HG02870 (cell line): Measurements from ENCODE around the gene PI4KA.
"Not testable (repeated sequence)": the region's sequence is repeated elsewhere in the genome, so short reads cannot be mapped to it uniquely, and the experiment has no call there.

Experiments
- ATAC-seq: cut with Tn5 transposase; IDR thresholded peaks from one replicate; pipeline ENCODE4 v1.9.1; 2021; ENCODE audit warnings: mild to moderate bottlenecking, moderate library complexity; ENCODE audit not compliant: unreplicated experiment

PI4KA gene

DNA sequence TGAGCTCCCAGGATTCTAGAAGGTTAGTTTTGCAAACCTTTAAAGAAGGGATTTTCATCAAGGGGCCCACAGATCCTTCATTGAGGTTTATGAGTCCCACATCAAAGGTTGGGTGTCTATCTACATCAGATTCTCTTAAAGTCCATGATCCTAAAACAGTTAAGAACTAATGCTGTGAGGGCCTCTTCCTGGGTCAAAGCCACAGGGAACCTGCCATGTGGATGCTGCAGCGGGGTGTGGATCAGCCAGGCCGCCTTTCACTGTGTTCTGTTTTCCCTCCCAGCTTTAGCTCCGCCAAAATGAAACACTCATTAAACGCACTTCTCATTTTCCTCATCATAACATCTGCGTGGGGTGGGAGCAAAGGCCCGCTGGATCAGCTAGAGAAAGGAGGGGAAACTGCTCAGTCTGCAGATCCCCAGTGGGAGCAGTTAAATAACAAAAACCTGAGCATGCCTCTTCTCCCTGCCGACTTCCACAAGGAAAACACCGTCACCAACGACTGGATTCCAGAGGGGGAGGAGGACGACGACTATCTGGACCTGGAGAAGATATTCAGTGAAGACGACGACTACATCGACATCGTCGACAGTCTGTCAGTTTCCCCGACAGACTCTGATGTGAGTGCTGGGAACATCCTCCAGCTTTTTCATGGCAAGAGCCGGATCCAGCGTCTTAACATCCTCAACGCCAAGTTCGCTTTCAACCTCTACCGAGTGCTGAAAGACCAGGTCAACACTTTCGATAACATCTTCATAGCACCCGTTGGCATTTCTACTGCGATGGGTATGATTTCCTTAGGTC lies 79.4 kb downstream of the PI4KA start:
- no peak for ATAC-seq

GRCh38 chr22:20777420-20778177 lies 81.0 kb downstream of the PI4KA start:
- ATAC-seq = no peak

DNA sequence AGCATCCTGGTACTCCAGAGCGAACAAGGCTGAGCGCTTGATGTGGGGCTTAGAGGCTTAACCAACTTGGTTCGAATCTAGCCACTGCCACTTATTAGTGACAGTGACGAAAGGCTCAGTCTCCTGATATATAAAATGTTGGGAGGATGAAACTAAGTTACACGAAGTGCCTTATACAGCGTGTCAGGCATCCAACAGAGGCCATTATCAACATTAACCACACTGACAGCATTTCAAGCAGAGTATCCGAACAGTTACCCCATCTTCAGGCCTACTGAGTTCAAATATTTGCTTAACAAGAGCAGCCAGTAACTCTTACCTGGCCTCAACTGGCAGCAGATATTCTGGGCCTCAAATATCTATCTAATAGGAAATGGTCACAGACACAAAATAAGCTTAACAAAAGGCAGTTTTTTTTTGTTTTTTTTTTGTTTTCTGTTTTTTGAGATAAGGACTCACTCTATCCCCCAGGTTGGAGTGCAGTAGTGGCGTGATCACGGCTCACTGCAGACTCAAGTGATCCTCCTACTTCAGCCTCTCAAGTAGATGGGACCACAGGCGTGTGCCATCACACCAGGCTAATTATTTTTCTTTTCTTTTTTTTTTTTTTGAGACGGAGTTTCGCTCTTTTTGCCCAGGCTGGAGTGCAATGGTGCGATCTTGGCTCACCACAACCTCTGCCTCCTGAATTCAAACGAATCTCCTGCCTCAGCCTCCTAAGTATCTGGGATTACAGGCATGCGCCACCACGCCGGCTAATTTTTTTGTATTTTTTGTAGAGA lies 81.8 kb downstream of the PI4KA start:
- no peak for ATAC-seq

DNA sequence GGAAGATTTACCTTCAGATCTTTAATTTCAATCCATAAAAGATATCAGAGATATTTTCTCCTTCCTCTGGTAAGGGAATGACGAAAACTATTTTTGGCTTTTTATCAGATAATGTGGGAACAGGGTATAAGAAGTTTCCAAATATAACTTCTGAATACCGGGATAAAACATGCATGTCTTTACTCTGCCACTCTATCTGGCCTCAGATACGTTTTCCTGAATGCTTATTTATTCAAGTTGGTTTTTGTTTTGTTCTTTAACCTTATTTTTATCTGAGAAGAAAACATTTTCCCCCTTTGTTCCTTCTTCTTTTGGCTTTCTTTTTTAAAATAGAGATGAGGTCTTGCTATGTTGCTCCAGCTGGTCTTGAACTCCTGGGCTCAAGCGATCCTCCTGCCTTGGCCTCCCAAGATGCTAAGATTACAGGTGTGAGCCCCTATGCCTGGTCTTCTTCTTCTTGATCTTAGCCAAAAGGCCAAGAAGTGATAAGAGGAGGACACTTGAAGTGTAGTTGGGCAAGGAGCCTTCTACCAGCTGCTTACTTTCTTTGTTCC lies 83.2 kb downstream of the PI4KA start:
- ATAC-seq = no peak

DNA sequence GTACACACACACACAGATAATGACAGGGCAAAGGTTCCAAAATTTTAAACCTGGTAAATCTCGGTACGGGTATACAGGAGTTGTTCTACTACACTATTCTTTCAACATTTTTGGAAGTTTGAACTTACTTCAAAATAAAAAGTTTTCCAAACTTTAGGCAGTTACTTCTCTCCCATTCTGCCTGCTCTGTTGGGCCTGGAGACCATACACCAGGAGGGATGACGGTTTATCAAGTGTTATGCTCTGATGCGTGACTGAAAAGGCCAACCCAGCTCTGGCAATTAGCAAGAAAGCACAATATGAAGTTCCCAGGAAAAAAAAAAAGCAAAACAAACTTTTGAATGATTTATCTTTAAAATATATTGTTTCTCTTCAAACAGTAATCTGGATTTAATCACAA lies 83.7 kb downstream of the PI4KA start:
- no peak for ATAC-seq

GRCh38 chr22:20773793-20774212 lies 84.8 kb downstream of the PI4KA start, which contains the start of gene SERPIND1:
Gene SERPIND1 (plus strand): TSS chr22:20774113. CDS start chr22:20779313, 5,200 bp downstream.
- ATAC-seq = no peak

- ATAC-seq = no peak
Observed at GRCh38 chr22:20771918-20772625, 86.5 kb downstream of the PI4KA start.

DNA sequence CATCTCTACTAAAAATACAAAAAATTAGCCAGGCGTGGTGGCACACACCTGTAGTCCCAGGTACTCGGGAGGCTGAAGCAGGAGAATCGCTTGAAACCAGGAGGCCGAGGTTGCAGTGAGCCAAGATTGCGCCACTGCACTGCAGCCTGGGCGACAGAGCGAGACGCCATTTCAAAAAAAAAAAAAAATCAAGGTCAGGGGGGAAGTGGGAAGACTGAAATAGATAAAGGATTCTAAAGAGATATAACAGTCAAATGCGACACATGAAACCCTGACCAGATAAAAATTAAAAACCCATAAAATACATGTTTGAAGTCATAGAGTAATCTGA lies 89.2 kb downstream of the PI4KA start:
- not testable (repeated sequence) for ATAC-seq

DNA sequence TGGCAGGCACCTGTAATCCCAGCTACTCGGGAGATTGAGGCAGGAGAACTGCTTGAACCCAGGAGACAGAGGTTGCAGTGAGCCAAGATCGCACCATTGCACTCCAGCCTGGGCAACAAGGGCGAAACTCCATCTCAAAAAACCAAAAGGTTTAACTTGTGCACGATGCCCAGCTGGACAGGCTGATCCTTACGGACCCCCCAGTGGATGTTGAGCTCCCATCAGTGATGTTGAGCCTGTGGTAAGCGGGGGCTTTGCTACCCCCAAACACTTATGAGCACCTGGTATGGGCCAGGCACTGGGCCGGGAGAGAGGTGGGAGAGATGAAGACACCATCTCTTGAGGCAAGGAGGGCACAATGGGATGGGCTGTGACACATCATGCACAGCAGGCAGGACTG lies 92.1 kb downstream of the PI4KA start:
- no peak for ATAC-seq

DNA sequence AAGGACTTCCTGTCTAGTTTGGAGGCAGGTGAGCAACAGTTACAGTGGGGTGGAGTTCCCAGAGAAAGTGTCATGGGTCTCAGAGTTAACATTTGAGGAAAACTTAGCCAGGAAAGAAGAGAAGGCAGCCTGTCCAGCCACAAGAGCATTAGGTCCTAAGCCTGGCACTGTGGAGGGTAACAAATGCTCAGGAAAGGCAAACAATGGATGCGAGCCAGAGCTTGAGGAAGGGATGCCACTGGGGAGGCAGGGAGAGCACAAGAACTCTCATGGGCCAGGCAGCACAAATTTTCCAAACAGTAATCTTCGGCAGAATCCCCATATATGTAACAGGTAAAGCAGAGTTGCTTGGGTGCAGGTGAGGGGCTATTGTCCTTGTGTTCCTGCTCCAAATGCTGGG lies 92.7 kb downstream of the PI4KA start:
- no peak for ATAC-seq

- no peak for ATAC-seq
Observed at GRCh38 chr22:20764729-20765128, 93.9 kb downstream of the PI4KA start.

DNA sequence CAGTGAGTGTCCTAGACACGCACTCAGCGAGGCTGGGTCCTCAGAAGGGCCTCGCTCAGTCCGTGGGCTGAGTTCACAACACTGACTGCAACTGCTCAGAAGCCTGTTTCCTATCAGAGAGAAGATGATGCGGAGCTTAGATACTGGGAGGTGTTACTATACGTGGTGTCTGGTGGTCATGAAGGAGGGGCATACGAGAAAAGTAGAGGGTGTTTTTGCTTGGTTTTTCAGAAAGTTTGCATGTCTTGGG lies 94.2 kb downstream of the PI4KA start:
- ATAC-seq = no peak

- no peak for ATAC-seq
Observed at GRCh38 chr22:20763630-20764470, 94.8 kb downstream of the PI4KA start.

- no peak for ATAC-seq
Observed at GRCh38 chr22:20762233-20762796, 96.3 kb downstream of the PI4KA start.

DNA sequence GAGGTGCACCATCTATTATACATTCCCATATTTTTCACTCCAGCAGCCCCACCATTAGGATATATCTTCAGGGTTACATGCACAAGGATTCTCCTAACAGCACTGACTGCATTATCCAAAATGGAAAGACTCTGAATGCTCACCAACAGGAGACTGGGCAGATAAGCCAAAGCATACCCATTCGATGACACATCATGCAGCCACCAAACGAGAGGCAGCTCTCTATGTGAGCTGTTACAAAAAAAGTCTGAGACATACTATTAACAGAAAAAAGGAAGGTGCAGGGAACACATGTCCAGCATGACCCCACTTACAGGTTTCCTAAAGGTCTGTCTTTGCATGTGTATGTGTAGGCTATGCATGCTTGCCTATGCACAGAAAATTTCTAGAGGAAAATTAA lies 97.1 kb downstream of the PI4KA start:
- no peak for ATAC-seq

- no peak for ATAC-seq
Observed at GRCh38 chr22:20760084-20760483, 98.5 kb downstream of the PI4KA start.

DNA sequence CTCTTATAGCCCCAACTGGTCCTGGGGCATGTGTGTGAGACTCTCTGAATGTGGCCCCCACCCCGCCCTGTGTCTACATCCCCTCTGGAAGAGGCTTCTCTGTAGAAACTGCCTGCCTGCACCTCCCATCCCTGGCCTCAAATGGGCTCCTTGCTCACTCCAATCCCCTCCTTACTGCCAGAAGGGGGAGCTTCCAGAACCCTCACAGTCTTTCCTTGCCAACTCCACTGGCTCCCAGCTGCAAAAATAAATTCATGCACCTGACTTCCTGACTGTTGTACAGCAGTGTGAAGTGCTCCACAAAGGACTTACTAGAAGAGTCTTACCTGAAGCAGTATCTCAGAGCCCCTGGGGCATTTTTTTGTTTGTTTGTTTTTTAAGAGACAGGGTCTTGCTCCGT lies 99.9 kb downstream of the PI4KA start:
- ATAC-seq = no peak

- ATAC-seq = no peak
Observed at GRCh38 chr22:20756846-20757245, 101.8 kb downstream of the PI4KA start.

- ATAC-seq = no peak
Observed at GRCh38 chr22:20752873-20753272, 105.7 kb downstream of the PI4KA start.
